Measurements from ENCODE around the gene WDR37.

WDR37 gene

DNA sequence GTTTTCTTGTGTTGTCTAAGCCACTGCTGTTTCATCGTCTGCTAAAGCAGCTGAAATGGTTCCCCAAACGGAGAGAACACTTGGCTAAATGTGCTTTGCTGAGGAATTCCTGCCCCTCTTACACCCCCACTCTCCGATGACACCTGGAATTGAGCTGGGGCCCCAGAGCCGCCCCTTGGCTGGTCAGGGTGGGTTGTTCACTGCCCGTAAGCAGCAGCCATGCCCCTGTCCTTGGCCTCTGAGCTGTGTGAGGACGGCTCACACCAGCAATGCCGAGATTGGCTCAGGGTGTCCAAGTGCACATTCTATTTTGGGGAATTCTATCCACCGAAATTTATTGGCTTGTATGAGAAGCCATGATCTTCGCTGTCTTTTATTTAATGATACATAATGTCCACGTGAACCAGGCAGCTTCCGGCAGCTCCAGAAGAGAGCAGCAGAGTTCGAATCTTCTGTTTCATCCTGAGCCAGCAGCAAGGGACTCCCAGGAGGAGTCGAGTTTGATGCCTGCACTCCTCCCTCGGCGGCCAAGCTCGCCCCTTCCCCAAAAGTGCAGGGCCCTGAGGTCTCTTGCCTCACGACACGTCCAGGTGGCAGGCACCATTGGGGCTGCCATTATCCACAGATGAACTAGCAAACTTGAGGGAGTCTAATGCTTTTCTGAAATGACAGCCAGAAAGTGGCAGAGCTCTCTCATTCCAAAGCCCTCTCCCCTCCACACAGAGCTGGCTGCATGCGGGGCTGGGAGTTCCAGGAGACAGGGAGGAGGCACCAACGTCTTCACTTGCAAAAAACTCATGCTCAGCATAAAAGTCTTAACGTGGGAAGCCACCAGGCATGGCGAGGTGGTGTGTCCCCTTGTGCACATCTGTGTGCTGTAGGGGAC, 114.0 kb downstream of the WDR37 start:
- no peak for DNase-seq (ENCODE audit: low read depth in 2 of 2)

DNA sequence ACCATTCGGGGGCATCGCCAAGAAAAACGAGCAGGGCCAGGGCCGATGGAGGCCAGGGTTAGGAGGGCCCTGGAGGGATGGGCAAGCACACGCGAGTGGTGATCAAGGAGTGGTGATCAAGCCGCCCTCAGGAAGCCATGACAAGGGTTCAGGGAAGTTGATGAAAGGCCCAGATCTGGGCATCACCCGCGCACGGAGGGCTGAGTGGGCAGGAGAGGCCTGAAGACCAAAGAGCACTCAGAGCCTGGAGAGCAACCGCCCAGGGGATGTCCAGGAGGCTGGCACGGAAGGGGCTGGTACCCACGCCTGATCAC, 114.6 kb downstream of the WDR37 start:
- no peak for DNase-seq (ENCODE audit: low read depth in 2 of 2)

DNA sequence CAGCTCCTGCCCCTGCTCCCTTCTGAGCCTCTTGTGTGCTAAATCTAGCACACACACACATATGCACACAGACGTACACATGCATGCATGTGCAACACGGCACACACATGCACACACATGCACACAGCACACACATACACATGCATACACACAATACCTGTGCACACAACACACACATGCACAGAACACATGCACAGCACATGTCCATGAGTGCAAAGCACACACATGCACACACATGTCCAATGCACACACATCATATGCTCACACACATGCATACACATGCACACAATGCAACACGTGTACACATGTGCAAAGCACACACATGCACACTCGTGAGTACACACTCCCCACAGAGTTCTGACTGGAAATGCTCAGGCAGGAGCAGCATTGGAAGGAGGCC, 115.0 kb downstream of the WDR37 start:
- no peak for DNase-seq (ENCODE audit: low read depth in 2 of 2)

DNA sequence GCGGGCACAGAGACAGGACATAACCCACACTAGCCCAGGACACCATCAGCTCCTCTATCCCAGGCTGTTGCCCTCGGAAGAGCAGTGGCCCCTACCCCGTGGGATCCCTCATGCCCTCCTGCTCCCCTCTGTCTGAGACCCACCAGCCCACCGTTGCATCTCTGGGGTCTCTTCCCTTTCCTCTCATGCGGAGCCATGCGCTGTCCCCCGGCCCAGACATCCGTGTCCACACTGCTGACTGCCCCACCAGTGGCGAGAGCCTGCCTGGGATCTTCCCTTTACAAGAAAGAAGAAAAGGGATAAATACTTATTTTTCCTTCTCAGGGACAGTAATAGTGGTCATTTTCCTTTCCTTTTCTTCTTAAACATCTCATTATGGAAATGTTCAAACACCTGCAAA, 115.4 kb downstream of the WDR37 start:
- no peak for DNase-seq (ENCODE audit: low read depth in 2 of 2)

DNA sequence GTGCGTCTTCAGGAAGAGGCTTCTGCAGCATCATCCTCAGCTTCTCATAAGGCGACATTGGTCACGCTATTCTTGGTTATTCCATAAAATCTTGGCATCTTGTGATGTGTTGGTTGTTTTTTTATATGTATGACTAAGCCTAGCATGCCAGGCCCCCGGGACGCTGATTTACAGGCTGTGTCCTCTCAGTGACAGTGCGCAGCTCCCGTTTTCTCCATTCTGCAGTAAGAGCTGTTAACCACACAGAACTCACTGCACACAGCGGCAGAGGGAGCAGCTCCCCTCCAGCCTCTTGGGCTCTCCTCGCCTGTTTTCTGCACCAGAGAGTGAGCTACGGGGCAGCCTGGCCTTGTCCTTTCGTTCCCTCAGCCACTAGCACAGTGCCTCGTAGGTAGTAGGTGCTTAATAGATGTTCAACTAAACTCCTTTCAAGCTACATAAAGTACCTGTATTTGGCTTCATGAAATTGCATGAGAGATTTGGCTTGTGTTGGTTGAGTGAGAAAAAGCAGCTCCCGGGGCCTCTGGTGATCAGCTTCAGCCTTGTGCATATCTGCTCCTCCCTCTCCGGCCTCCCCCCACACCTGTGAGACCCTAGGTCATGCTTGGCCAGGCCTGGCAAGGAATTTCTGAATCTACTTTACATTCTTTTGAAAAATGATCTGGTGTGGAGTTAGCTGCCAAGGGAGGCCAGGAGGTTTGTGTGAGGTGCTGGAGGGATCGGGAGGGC, 116.2 kb downstream of the WDR37 start:
- DNase-seq (ENCODE audit: low read depth in 2 of 2): no peak

DNA sequence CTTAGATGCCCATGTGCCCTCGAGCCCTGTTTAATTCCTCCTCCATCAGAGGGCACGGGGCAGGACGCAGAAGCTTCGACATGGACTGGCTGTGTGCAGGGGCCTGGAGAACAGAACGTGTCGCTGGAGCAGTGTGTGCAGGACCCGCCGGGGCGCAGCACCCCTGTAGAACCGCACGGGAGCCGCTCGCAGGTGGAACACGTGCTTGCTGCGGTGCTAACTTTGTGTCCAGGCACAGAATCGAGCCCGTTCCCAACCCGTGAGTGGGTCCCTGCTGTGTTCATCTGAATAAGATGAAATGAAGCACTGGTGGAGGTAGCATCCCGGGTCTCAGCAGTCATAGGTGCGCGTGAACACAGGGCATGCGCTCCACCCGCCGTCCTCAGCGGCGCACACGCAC, 116.9 kb downstream of the WDR37 start:
- no peak for DNase-seq (ENCODE audit: low read depth in 2 of 2)

DNA sequence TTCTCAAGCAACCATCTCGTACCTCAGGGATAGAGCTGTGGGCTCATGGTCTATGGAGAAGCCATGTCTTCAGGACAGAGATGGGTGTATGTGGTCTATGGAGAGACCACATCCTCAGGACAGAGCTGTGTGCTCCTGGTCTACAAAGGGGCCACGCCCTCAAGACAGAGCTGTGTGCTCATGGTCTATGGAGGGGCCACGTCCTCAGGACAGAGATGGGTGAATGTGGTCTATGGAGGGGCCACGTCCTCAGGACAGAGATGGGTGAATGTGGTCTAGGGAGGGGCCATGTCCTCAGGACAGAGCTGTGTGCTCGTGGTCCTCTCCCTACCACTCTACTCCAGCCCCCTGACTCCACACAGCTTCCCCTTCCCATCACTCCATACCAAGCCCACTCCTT, 117.8 kb downstream of the WDR37 start:
- DNase-seq (ENCODE audit: low read depth in 2 of 2): no peak

DNA sequence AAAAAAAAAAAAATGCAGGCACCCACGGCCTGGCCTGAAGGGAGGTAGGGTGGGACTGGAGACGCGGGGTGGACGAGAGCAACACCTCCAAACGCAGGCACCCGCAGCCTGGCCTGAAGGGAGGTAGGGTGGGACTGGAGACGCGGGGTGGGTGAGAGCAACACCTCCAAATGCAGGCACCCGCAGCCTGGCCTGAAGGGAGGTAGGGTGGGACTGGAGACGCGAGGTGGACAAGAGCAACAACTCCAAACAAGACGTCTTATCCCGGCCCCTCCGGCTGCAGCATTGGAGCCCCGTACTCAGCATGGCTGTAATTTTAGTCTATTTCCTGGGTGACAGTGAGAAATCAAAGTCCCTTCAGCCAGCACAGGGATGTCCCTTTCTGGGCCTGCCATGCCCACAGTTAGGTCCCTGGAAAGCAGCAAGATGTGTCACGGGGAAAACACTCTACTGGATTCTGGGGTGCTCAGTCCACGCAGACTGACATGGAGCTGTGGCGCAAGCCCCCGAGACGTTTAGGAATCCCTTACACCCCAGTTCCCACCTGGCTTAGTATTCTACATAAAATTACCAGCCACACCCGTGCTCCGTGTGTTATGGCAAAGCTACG, 119.9 kb downstream of the WDR37 start:
- DNase-seq (ENCODE audit: low read depth in 2 of 2): no peak

DNA sequence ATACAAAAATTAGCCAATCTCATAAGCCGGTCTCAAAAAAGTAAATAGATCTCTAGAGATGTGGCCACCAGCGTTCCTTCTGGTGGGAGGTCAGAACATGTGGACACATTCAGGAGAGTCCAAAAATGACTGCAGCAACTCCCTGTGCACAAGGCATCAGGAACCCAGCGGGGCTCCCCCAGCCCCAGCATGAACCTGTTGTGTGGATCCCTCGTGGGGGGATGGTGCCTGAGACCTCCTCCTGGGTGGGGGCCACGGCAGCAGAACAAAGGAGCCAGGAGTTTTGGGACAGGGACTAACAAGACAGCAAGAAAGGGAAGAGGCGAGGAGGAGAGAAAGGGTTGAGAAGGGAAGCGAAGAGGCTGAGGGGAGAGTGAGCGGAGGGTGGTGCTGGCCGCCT, 121.8 kb downstream of the WDR37 start:
- DNase-seq (ENCODE audit: low read depth in 2 of 2): no peak

DNA sequence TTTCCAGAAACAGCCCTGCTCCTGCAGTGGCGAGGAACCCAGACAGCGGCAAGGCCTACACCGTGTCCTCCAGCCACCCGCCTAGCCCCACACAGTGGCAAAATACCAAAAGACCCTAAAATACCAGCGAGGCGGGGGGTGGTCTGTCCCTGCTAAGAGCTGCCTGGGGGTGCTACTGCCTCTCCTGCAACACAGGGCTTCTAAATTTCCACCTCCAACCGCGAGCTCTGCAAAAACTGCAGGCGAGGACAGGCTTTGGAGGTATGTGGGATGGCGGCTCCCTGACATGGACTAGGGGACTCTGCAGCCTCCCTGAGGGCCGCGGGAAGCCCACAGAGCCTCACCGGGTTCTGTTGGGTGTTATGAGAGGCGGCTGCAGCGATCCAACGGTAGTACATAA, 122.3 kb downstream of the WDR37 start:
- no peak for DNase-seq (ENCODE audit: low read depth in 2 of 2)

DNA sequence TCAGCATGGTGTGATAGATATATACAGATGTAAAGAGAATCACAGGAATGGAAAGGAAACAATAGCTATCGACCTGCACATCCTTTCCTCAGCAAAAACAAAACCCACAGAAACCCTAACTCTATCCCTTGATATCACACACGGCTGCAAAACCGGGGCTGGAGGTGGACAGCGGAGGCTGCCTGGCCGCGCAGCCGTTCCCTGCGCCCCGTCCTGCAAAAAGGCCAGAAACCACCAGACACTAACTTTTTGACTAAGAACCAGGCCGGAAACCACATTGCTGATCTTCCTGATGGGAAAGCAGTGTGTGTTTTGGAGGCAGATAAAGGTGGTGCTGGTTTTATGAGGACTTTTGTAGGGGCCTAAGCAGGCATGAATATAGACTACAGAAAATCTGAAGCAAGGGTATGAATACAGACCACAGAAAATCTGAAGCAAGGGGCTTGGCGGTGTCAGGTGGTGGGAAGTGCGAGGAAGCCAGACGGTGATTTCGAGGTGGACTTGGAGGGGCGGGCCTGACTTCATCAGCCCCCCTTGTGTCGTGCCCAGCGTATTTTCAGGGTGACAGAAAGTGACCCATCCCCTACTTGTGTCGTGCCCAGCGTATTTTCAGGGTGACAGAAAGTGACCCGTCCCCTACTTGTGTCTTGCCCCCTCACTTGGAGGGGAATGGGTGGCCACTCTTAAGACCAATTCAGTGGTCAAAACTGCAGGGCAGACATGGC, 123.3 kb downstream of the WDR37 start:
- DNase-seq (ENCODE audit: low read depth in 2 of 2): no peak

DNA sequence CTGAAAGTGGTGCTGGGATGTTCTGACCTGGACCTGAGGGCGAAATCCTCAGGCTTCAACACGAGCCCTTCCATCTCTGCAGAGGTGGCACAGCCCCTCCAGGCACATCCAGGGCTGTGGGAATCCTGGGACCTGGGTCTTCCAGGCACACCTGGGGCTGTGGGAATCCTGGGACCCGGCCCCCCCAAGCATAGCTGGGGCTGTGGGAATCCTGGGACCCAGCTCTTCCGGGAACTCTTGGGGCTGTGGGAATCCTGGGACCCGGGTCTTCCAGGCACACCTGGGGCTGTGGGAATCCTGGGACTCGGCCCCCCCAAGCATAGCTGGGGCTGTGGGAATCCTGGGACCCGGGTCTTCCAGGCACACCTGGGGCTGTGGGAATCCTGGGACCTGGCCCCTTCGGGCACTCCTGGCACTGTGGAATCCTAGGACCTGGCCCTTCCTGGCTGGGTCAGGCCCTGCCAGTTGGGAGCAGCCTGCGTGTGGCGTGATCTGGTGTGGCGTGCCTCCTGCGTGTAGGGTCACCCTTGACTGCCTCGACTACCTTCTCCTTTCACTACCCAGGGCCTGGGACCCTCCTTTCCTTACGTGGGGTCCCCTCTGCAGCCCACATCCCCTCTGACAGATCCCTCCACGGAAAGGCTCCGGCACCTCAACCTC, 124.0 kb downstream of the WDR37 start:
- DNase-seq (ENCODE audit: low read depth in 2 of 2): no peak

DNA sequence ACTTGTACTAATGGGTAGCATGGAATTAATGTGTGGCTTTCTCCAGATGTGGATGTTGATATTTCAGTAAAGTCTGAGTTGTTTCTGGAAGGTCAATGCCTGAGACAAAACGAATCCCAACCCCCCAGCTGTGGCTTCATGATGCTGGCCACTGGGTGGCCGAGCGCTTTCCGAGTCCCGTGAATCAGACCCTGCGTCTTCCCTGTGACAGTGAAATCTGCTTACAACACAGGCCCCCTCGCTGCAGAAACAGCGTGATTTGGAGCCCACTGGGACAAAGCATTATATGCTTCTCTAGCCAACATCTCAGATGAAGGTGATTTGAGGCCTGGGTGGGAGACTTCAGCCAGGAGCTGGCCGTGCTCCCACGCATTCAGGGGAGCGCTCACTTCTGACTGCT, 124.7 kb downstream of the WDR37 start:
- DNase-seq (ENCODE audit: low read depth in 2 of 2): no peak
